Mucosa of rectum (tissue), 2 donors: ENCODE data around the gene ANKDD1B.
A peak's percentile ranks its signal among the peaks of the same experiment; 100 is the strongest.
"Not testable (repeated sequence)": the region's sequence is repeated elsewhere in the genome, so short reads cannot be mapped to it uniquely, and the experiment has no call there.

Experiments
- H3K27ac ChIP-seq, 2 donors: one replicate each; pipeline ENCODE4 v1.7.0; 2013; ENCODE audit warnings: inconsistent platforms in 2 of 2, low read depth in 2 of 2, low read length in 2 of 2
- H3K27me3 ChIP-seq, 2 donors: one replicate each; pipeline ENCODE4 v1.7.0; 2013; ENCODE audit warnings: low read length in 2 of 2; ENCODE audit not compliant: control insufficient read depth in 2 of 2, insufficient read depth in 2 of 2
- H3K36me3 ChIP-seq, 2 donors: one replicate each; pipeline ENCODE4 v1.7.0; 2013; ENCODE audit warnings: low read length in 2 of 2; ENCODE audit not compliant: control insufficient read depth in 2 of 2, insufficient read depth in 2 of 2
- H3K4me1 ChIP-seq, 2 donors: one replicate each; pipeline ENCODE4 v1.7.0; 2013; ENCODE audit warnings: low read length in 2 of 2, mild to moderate bottlenecking in 1 of 2; ENCODE audit not compliant: control insufficient read depth in 2 of 2, insufficient read depth in 2 of 2
- H3K4me3 ChIP-seq, 2 donors: one replicate each; pipeline ENCODE4 v1.7.0; 2013; ENCODE audit warnings: low read length in 2 of 2
- H3K9ac ChIP-seq, 2 donors: one replicate each; pipeline ENCODE4 v1.7.0; 2013; ENCODE audit warnings: low read length in 2 of 2, low read depth in 1 of 2, mild to moderate bottlenecking in 1 of 2
- H3K9me3 ChIP-seq, 2 donors: one replicate each; pipeline ENCODE4 v1.7.0; 2013; ENCODE audit warnings: low read length in 2 of 2; ENCODE audit not compliant: control insufficient read depth in 2 of 2
- donor health status: healthy.
- donor health status: Normal muscosa, but diverticular disease.

The ANKDD1B gene

DNA sequence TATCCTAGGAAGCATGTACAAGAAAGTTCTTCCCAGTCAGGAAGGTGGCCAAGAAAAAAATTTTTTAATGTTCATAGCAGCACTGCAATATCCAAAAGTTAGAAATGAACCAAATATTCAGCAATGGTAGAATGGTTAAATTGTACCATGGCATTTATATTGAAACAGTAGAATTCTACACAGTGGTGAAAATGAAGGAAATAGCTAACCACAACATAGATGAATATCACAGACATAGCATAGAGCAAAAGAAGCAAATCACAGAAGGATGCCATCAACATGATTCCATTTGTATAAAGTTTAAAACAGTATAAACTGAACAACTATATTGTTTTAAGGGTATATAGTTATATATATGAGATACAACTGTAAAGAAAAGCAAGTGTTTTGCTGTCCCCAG lies 10.7 kb upstream of the ANKDD1B start:
- no peaks in the 10 kb centered on the region for H3K4me1 ChIP-seq
- H3K27ac ChIP-seq = no peak overlapping the region
- H3K4me3 ChIP-seq = no peak overlapping the region
- peaks cover 7 to 12% of the 10 kb centered on the region in 2 donors for H3K36me3 ChIP-seq
- H3K9me3 ChIP-seq = no peaks in the 10 kb centered on the region
- no peak overlapping the region for H3K9ac ChIP-seq
- H3K27me3 ChIP-seq = no peaks in the 10 kb centered on the region

- Histone ChIP-seq H3K9ac (no peak overlapping the region), H3K4me3 (no peak overlapping the region), H3K36me3 (peaks cover 7 to 10% of the 10 kb centered on the region in 2 donors), H3K27ac (no peak overlapping the region), H3K9me3 (no peaks in the 10 kb centered on the region), H3K27me3 (no peaks in the 10 kb centered on the region), H3K4me1 (no peaks in the 10 kb centered on the region)
Observed at GRCh38 chr5:75601567-75601966, 9.7 kb upstream of the ANKDD1B start.

DNA sequence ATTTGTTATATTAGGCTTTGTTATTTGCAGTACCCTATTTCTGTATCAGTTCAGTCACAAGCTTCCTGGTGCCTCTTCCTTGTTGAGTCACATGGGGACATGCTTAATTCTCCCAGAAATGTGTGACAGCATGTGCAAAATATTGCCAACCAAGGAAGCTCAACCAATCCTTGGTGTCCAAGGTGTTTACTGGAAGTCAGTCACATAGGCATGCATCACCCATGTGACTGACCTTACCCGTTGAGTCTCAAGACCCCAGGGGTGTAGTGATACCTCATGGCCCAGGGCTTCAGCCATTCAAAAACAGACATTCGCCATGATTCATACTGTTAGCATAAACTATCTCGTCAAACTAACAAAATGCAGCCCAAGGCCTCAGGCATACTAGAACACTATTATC lies 9.3 kb upstream of the ANKDD1B start:
- no peaks in the 10 kb centered on the region for H3K9me3 ChIP-seq
- H3K27ac ChIP-seq = no peak overlapping the region
- no peaks in the 10 kb centered on the region for H3K27me3 ChIP-seq
- H3K4me3 ChIP-seq = no peak overlapping the region
- H3K36me3 ChIP-seq = peaks cover 7 to 10% of the 10 kb centered on the region in 2 donors
- H3K4me1 ChIP-seq = no peaks in the 10 kb centered on the region
- H3K9ac ChIP-seq = no peak overlapping the region

DNA sequence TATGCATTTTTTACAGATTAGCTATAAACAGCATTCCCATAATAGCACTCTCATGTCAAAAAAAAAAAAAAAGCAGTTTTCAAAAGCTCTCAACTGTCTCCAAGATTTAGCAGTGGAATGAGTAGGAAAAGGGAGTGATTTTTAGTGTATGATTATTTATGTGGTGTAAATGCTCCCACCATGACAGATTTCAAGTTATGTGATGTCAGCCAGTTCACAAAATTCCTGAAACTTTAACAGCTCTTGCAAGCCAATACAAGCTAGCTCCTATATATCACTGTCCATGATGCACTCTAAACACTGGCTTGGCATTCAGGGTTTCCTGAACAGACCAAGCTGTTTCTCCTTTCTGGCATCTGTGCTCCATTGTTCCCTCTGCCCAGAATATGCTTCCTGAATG lies 7.9 kb upstream of the ANKDD1B start:
- H3K4me3 ChIP-seq = no peak overlapping the region
- no peak overlapping the region for H3K9ac ChIP-seq
- no peaks in the 10 kb centered on the region for H3K4me1 ChIP-seq
- H3K27me3 ChIP-seq = no peaks in the 10 kb centered on the region
- H3K27ac ChIP-seq = no peak overlapping the region
- H3K36me3 ChIP-seq = peaks cover 7 to 10% of the 10 kb centered on the region in 2 donors
- H3K9me3 ChIP-seq = no peaks in the 10 kb centered on the region

DNA sequence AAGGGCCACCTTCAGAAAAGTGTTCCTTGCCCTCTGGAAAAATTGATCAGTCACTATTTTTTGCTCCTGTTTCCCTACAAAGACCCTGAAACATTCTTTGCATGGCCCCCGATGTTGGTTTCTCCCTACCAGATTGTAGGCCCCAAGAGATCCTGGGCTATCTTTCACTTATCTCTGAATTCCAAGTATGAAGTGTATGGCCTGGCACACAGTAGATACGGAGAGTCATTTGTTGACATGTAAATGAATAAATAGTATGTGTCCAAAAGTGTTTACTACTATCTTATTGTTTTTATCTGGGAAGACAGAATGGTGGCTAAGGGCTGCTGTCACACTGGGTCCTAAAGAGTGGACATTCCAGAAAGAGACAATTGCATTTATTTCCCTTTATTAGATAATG lies 7.4 kb upstream of the ANKDD1B start:
- H3K4me1 ChIP-seq = no peaks in the 10 kb centered on the region
- peaks cover 7 to 10% of the 10 kb centered on the region in 2 donors for H3K36me3 ChIP-seq
- H3K27me3 ChIP-seq = no peaks in the 10 kb centered on the region
- no peak overlapping the region for H3K9ac ChIP-seq
- no peak overlapping the region for H3K4me3 ChIP-seq
- H3K27ac ChIP-seq = no peak overlapping the region
- no peaks in the 10 kb centered on the region for H3K9me3 ChIP-seq

DNA sequence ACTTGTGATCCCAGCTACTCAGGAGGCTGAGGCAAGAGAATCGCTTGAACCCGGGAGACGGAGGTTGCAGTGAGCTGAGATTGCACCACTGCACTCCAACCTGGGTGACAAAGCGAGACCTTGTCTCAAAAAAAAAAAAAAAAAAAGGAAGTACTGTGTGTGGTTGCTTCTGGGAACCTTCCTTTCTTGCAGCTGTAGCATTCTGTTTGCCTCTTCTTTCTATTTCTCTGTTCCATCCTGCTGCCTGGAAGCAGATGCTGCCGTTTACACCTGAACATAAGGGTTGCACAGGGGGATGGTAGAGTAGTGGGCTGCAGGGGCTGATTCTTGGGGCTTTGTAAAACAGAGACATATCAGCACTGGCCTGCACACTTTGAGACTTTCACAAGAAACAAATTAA lies 3.9 kb upstream of the ANKDD1B start:
- not testable (repeated sequence) for H3K27me3 ChIP-seq

GRCh38 chr5:75608870-75609269 lies 2.4 kb upstream of the ANKDD1B start:
- Histone ChIP-seq H3K4me1 (peaks cover 3 to 6% of the 10 kb centered on the region in 2 donors), H3K36me3 (no peaks in the 10 kb centered on the region), H3K4me3 (no peak overlapping the region), H3K9ac (no peak overlapping the region), H3K27ac (no peak overlapping the region), H3K27me3 (no peaks in the 10 kb centered on the region), H3K9me3 (no peaks in the 10 kb centered on the region)

More for the DNA sequence above, 3.9 kb upstream of the ANKDD1B start:
- H3K36me3 ChIP-seq, H3K9ac ChIP-seq, H3K4me1 ChIP-seq, H3K9me3 ChIP-seq, H3K27ac ChIP-seq, H3K4me3 ChIP-seq: not testable (repeated sequence)

DNA sequence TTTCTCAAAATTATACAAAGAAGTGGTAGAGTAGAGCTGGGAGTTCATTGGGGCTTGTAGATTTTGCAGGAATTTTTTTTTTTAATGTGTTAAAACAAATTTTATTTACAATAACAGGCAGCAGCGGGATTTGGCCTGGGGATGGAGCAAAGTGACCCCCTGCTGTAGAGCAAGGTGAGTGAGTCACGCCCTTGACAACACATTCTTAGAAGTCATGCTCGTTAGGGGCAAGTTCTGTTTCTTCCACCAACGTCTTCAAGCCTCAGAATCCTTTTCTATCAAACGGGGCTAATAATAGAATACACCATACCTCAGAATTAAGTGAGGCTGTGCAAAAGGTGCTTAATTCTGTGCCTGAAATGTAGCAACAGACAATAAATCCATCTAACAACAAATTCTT lies 1.1 kb upstream of the ANKDD1B start:
- no peak overlapping the region for H3K27ac ChIP-seq

DNA sequence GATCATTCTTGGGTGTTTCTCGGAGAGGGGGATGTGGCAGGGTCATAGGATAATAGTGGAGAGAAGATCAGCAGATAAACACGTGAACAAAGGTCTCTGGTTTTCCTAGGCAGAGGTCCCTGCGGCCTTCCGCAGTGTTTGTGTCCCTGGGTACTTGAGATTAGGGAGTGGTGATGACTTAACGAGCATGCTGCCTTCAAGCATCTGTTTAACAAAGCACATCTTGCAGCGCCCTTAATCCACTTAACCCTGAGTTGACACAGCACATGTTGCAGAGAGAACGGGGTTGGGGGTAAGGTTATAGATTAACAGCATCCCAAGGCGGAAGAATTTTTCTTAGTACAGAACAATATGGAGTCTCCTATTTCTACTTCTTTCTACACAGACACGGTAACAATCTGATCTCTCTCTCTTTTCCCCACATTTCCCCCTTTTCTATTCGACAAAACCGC lies 368 bp upstream of the ANKDD1B start:
- H3K9ac ChIP-seq = peak overlapping the region; percentile 86 to 87
- not testable (repeated sequence) for H3K9me3 ChIP-seq, H3K36me3 ChIP-seq, H3K27me3 ChIP-seq
- H3K4me3 ChIP-seq = peak overlapping the region; percentile 73 to 84
- H3K4me1 ChIP-seq = peaks cover 3 to 13% of the 10 kb centered on the region in 2 donors
- peak overlapping the region; percentile 80 to 81 for H3K27ac ChIP-seq

More for the DNA sequence above, 1.1 kb upstream of the ANKDD1B start:
- no peak overlapping the region for H3K4me3 ChIP-seq
- H3K9me3 ChIP-seq = no peaks in the 10 kb centered on the region
- H3K9ac ChIP-seq = no peak overlapping the region
- H3K27me3 ChIP-seq = no peaks in the 10 kb centered on the region
- peaks cover 3 to 13% of the 10 kb centered on the region in 2 donors for H3K4me1 ChIP-seq
- H3K36me3 ChIP-seq = no peaks in the 10 kb centered on the region

- Histone ChIP-seq H3K27ac (no peak overlapping the region), H3K9me3 (no peaks in the 10 kb centered on the region), H3K27me3 (no peaks in the 10 kb centered on the region), H3K9ac (no peak overlapping the region), H3K4me1 (peaks cover 9 to 21% of the 10 kb centered on the region in 2 donors), H3K36me3 (no peaks in the 10 kb centered on the region), H3K4me3 (peak overlapping the region; percentile 73 to 84)
Observed at GRCh38 chr5:75612226-75612569, 945 bp downstream of the ANKDD1B start.

GRCh38 chr5:75612901-75613300 lies 1.6 kb downstream of the ANKDD1B start:
- Histone ChIP-seq H3K9me3 (no peaks in the 10 kb centered on the region), H3K4me3 (no peak overlapping the region), H3K36me3 (no peaks in the 10 kb centered on the region), H3K27me3 (no peaks in the 10 kb centered on the region), H3K27ac (no peak overlapping the region), H3K9ac (no peak overlapping the region), H3K4me1 (peaks cover 13 to 28% of the 10 kb centered on the region in 2 donors)
